ENCODE data around the gene MAP4K5. TPM values are rescaled to one million over a fixed set of nuclear protein-coding genes. Genes with fewer than 3 reads are reported as not detected.

The MAP4K5 gene
- total and polyA plus RNA-seq, 12 donors = 7.1 to 19.8 (median 11.2) TPM

DNA sequence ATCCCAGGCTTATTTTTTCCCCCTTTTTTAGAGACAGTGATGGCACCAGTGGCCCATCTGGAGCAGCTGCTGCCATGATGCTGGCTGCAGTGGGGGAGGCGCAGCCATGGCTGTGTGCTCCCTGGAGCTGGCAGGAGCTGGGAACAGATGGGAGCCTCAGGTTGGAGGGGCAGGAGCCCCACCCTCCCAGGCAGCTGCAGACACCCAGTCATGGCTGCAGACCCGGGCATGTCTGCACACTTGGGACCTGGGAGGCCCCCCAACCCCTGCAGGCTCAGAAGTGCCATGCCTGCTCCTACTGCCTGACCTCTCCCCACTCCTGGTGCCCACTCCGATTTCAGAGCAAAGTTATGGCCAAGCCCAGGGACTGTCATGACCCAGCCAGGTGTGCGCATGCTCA lies 160.8 kb downstream of the MAP4K5 start:
- Histone ChIP-seq H3K27ac (no peak overlapping the region), H3K9me3 (no peaks in the 10 kb centered on the region), H3K27me3 (no peaks in the 10 kb centered on the region), H3K4me1 (peaks cover 0 to 6% (median 0%) of the 10 kb centered on the region in 9 donors), H3K4me3 (no peak overlapping the region), H3K36me3 (no peaks in the 10 kb centered on the region)
- 91 to 92% methylated on average over 4 of the region's 4 CpGs for WGBS, 2 donors
- no peak for DNase-seq
- peak in 1 of 8 donors; percentile 12 for ATAC-seq
- intact Hi-C loops (cut with DNase I) = no loop called here
- no peak for TF ChIP-seq CTCF (IDR thresholded peaks at IDR 0.05)

Other genes with a start within 250 kb of the MAP4K5 start
- gene L2HGDH, start 220.3 kb downstream of the MAP4K5 start, total RNA-seq = 10 to 100 TPM in 9 of 10 donors, 1 to 10 TPM in 1; 7.5 to 15.5 (median 12.1) TPM
- 1 to 10 TPM; 1.9 to 3.7 TPM for gene L2HGDH, start 220.3 kb downstream of the MAP4K5 start, polyA plus RNA-seq
- 10 to 100 TPM; 17.0 to 31.3 (median 24.4) TPM for gene DMAC2L, start 220.2 kb downstream of the MAP4K5 start, total RNA-seq
- gene DMAC2L, start 220.2 kb downstream of the MAP4K5 start, polyA plus RNA-seq = 10 to 100 TPM in 1 of 2 donors, 1 to 10 TPM in 1; 9.4 to 25.4 TPM
- gene CDKL1, start 135.7 kb downstream of the MAP4K5 start, total RNA-seq = 1 to 10 TPM in 8 of 10 donors, under 1 TPM in 2; 0.71 to 6.0 (median 2.4) TPM
- gene CDKL1, start 135.7 kb downstream of the MAP4K5 start, polyA plus RNA-seq = under 1 TPM; 0.73 to 0.94 TPM
- 1 to 10 TPM in 4 of 10 donors, under 1 TPM in 6; 0.42 to 2.0 (median 0.86) TPM for gene ATL1, start 27.6 kb upstream of the MAP4K5 start, total RNA-seq
- gene ATL1, start 27.6 kb upstream of the MAP4K5 start, polyA plus RNA-seq = 1 to 10 TPM in 1 of 2 donors, under 1 TPM in 1; 0.51 to 1.1 TPM
- 10 to 100 TPM; 26.9 to 32.6 (median 30.1) TPM for gene SAV1, start 135.7 kb upstream of the MAP4K5 start, total RNA-seq
- gene SAV1, start 135.7 kb upstream of the MAP4K5 start, polyA plus RNA-seq = 10 to 100 TPM; 10.2 to 25.2 TPM

Data from heart right ventricle (tissue), 16 donors.